GM19351 (cell line): ENCODE results near the gene OR51V1.
"Not testable (repeated sequence)": the region's sequence is repeated elsewhere in the genome, so short reads cannot be mapped to it uniquely, and the experiment has no call there.

Experiments used
- ATAC-seq: cut with Tn5 transposase; IDR thresholded peaks from one replicate; pipeline ENCODE4 v1.9.1; 2021; ENCODE audit warnings: mild to moderate bottlenecking, moderate library complexity; ENCODE audit not compliant: unreplicated experiment

Gene OR51V1

DNA sequence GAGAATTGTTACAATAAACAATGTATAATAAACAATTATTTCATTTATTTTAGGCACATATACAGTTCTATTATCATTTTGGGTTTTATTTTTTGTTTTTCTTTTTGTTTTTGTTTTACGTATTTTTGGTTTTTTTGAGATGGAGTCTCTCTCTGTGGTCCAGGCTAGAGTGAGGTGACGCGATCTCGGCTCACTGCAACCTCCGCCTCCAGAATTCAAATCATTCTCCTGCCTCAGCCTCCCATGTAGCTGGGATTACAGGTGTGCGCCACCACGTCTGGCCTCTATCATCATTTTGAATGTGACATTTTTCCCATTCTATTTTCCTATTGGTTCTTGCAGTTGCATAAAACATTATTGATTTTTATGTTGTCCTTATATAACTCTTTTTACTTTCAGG lies 25.5 kb downstream of the OR51V1 start:
- no peak for ATAC-seq

DNA sequence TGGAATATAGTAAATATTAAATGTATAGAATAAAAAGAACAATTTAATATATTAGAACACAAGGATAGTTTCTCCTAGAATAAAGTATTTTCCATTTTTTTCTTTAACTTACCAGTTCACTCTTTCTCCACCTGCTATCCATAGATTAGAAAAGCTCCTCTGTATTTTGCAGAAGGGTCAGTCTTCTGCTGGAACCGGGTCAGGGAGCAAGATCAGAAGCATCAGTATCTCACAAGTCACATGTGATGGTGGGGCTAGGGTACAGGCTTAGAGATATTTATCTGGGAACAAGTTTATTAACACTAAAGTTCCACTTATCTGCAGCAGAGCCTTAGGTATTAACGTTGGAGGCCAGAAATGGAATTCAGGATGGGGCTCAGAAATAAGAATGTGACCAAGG lies 28.6 kb downstream of the OR51V1 start:
- no peak for ATAC-seq

- ATAC-seq: not testable (repeated sequence)
These were observed 34.6 kb downstream of the OR51V1 start for GRCh38 chr11:5165898-5166297.

GRCh38 chr11:5164807-5165206 lies 35.7 kb downstream of the OR51V1 start:
- ATAC-seq: not testable (repeated sequence)

DNA sequence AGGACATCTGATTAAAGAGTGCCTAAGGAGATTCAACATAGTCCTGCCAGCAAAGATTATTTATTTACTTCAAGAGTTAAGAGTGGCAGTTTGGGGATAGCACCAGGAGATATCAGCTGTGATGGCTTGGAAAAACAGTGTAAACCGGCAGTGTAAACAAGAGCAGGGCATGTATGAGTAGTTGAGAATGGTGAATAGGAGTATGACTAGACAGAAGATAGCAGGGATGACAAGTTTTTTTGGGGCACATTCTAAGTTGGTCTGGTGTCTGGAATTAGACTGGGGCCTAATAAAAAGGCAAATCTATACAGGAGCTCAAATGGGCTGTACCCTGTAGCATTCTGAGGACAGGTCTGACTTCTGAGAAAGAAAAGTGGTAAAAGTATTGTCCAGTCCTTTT lies 39.4 kb downstream of the OR51V1 start:
- ATAC-seq: not testable (repeated sequence)

- ATAC-seq: not testable (repeated sequence)
These were observed 40.3 kb downstream of the OR51V1 start for GRCh38 chr11:5160217-5160616.

GRCh38 chr11:5159806-5160205 lies 40.7 kb downstream of the OR51V1 start:
- no peak for ATAC-seq

GRCh38 chr11:5154657-5155056 lies 45.8 kb downstream of the OR51V1 start, which contains the start of gene OR52A1:
Gene OR52A1 (minus strand): TSS chr11:5154757. CDS start chr11:5152369, 2,388 bp downstream.
- ATAC-seq: no peak

- ATAC-seq: no peak
These were observed 46.7 kb downstream of the OR51V1 start for GRCh38 chr11:5153574-5154431.

DNA sequence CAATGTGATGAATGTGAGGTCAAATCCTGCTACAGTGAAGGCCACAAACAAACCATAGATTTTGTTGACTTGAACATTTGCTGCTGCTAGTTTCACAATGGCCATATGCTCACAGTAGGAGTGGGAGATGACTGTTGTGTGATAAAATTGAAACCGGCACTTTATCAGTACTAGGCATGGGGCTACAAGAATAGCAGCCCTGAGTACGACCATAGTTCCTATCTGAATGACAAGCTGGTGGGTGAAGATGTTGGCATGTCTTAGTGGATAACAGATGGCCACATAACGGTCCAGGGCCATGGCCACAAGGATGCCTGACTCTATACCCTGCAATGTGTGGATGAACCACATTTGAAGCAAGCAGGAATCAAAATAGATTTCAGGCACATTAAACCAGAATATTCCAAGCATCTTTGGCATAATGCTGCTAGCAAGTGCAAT lies 48.7 kb downstream of the OR51V1 start:
- ATAC-seq: no peak
